Fibroblast of skin of left quadriceps (primary cell): Measurements from ENCODE around the gene PSME1.

Experiments
- DNase-seq, 2 experiments: peaks; one replicate each; pipeline ENCODE4 v3.0.0-alpha.2; 2013; ENCODE audit warnings: low read depth in 2 of 2

Gene PSME1

GRCh38 chr14:24130380-24130716 is 5.6 kb upstream of the PSME1 start, which contains the start of gene FITM1:
Gene FITM1 (plus strand): TSS chr14:24130659. CDS start chr14:24131564, 905 bp downstream.
- DNase-seq: no peak

GRCh38 chr14:24130717-24131548 is 5.1 kb upstream of the PSME1 start:
- no peak for DNase-seq

DNA sequence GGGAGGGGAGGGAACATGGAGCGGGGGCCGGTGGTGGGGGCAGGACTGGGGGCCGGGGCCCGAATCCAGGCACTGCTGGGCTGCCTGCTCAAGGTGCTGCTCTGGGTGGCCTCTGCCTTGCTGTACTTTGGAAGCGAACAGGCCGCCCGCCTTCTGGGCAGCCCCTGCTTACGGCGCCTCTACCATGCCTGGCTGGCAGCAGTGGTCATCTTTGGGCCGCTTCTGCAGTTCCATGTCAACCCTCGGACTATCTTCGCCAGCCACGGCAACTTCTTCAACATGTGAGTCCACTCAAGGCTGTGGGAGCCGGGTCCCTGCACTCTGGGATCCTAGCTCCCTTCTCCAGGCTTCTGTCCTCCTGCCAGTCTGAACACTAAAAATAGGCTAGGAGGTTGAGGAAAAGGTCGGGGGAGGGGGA is 4.4 kb upstream of the PSME1 start:
- no peak for DNase-seq

DNA sequence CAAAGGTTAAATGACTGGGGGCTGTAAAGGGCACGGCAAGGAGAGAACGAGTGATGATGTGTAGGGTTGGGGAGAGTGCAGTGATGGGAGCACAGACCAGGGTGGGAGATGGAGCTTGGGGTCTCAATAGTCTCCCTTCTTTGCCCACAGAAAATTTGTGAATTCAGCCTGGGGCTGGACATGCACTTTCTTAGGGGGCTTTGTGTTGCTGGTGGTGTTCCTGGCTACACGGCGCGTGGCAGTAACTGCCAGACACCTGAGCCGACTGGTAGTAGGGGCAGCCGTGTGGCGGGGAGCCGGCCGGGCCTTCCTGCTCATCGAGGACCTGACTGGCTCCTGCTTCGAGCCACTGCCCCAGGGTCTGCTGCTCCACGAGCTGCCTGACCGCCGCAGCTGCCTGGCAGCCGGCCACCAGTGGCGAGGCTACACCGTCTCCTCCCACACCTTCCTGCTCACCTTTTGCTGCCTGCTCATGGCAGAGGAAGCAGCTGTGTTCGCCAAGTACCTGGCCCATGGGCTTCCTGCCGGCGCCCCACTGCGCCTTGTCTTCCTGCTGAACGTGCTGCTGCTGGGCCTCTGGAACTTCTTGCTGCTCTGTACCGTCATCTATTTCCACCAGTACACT is 3.8 kb upstream of the PSME1 start:
- DNase-seq: no peak

GRCh38 chr14:24132976-24133375 is 3.0 kb upstream of the PSME1 start:
- DNase-seq: no peak

- no peak for DNase-seq
These were observed 2.3 kb upstream of the PSME1 start for GRCh38 chr14:24133735-24134134.

GRCh38 chr14:24135584-24135833 is 485 bp upstream of the PSME1 start:
- no peak for DNase-seq

DNA sequence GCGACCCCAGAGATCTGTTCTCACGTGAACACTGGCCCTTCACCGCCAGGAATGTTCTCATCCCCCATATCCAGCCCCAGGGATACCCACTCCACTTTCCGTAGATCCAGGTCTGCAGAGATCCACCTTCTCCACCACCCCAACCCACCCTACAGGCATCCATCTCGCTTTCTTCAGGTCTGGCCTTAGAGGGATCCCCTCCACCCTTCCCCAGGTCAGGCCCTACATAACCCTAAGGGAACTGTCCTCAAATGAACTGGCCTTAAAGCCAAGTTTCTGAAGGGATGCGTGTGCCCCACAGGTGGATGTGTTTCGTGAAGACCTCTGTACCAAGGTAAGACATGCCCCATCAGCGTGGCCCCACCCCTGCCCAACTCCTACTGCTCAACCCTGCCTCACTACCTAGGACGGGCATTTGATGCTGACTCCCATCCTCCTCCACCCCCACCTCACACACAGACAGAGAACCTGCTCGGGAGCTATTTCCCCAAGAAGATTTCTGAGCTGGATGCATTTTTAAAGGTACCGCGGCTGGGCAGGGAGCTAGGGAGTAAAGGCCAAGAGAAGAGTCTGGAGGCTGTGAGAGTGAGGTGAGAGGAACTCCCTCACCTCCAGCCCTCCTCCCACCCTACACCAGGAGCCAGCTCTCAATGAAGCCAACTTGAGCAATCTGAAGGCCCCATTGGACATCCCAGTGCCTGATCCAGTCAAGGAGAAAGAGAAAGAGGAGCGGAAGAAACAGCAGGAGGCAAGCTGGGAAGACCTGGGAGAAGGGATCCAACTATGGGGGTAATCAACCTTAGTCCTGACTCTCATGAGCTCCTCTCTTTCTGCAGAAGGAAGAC is 912 bp downstream of the PSME1 start:
- DNase-seq: no peak

- no peak for DNase-seq
These were observed 1.8 kb downstream of the PSME1 start for GRCh38 chr14:24137529-24138395.

DNA sequence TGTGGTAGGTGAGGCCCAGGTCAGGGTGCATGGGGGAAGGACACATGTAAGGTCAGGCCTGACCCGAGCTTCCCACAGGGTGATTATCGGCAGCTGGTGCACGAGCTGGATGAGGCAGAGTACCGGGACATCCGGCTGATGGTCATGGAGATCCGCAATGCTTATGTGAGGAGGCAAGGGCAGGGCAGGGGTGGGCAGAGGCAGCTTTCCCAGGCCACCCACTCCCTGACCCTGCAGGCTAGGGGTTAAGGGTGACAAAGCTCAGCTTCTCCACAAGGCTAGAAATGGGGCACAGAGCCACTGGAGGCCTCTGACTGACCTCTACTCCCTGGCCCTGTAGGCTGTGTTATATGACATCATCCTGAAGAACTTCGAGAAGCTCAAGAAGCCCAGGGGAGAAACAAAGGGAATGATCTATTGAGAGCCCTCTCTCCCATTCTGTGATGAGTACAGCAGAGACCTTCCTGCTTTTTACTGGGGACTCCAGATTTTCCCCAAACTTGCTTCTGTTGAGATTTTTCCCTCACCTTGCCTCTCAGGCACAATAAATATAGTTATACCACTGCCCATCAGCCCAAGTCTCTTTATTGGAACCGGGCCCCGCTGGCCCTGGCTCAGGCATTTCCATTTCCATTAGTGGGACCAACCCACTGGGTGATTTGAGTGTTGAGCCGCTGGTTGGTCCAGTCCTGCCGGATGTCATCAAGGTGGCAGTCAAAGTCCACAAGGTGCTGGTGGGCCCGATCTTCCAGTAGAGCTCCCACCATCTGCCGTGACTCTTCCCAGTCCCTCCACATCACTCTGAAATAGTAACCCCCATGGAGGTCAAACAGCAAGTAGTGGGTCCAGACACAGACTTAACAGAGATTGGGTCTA is 2.6 kb downstream of the PSME1 start:
- no peak for DNase-seq

DNA sequence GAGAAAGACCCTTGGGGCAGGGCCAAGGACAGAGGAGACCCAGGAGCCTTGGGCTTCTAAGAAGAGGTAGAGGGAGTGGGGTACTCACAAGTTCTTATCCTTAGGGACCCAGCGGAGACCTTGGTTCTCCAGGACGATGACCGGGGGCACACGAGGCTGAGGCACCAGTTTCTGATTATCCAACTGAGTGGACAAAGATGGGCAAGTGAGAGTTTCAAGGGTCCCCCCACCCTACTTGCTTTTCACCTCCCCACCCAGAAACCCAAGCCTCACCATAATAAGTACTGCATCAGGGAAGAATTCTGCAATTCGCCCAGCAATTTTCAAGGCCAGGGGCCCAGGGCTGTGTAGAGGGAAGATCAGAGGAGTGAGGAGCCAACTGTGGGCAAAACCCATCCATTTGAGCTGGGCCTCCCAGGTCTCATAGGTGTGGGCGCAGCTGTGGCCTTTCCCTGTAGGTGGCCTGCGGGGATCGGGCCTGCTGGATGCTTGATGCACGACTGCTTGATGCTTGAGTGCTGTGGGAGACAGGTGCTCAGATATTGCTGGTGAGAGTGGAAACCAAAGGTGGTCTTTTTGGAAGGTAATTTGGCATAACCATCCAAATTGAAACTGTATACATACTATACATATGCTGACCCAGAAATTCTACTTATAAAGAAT is 3.4 kb downstream of the PSME1 start:
- no peak for DNase-seq

DNA sequence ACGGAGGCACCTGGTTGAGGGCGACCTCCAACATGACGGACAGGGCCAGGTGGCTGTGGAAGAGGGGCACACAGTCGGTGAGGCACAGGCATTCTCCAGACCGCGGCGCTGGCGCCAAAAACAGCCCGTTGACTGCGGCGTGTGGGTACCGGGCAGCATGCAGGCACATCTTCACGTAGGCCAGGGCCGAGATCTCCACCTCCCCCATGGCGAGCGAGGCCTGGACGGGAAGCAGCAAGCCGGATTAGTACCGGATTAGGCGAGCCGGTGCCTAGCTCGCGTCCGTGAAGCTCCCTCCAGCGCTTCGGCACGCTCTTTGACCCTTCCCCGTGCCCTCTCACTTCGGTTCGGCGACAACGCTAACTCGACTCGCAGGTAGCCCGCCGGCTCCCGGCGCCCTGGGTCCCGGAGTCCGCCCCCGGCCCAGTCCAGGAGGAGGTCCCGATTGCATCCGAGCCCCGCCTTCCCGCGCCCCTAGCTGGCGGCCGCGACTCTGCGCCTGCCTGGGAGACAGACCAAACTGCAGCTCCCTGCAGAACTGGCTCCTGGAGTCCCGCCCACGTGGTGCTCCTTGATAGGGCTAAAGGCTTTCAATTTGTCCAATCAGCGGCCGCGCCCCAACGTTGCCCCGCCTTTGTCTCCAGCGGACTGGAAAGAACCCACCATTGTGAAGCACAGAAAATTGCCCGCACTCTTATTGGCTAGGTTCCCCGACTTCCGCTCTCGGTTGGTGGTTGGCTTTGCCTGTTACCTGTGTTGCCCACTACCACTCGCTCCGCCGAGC is 5.3 kb downstream of the PSME1 start, which contains the start of gene EMC9:
EMC9 (minus strand) TSS at position 495 of the 784 bp plus-strand sequence; CDS start at position 208, 287 bp downstream.
- peak; percentile 99 for DNase-seq

- no peak for DNase-seq
These were observed 7.5 kb downstream of the PSME1 start for GRCh38 chr14:24143511-24143910.

DNA sequence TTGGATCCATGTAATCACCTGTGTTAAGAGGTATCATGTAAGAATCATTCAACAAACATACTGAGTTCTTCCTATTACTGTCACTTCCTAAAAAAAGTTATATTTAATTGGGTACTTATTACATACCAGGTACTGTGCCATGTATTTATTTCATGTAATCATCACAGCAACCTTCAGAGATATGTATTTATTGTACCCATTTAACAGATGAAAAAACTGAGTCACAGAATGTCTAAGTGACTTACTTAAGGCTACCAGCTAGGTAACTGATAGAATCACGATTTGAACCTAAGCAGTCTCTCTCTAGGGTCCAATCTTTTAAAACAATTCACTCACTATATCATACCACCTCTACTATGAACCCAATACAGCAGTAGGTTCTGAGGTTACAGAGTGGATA is 8.5 kb downstream of the PSME1 start:
- DNase-seq: no peak

- DNase-seq: no peak
These were observed 9.2 kb downstream of the PSME1 start for GRCh38 chr14:24145219-24145618.

GRCh38 chr14:24145690-24146452 is 9.9 kb downstream of the PSME1 start:
- no peak for DNase-seq

GRCh38 chr14:24146453-24146977 is 10.5 kb downstream of the PSME1 start, which contains the start of gene PSME2:
Gene PSME2 (minus strand): TSS chr14:24146610. CDS start chr14:24146581, 29 bp downstream.
- peak; percentile 92 to 94 for DNase-seq
